ENCODE data around the gene ULK3.

ULK3 gene

DNA sequence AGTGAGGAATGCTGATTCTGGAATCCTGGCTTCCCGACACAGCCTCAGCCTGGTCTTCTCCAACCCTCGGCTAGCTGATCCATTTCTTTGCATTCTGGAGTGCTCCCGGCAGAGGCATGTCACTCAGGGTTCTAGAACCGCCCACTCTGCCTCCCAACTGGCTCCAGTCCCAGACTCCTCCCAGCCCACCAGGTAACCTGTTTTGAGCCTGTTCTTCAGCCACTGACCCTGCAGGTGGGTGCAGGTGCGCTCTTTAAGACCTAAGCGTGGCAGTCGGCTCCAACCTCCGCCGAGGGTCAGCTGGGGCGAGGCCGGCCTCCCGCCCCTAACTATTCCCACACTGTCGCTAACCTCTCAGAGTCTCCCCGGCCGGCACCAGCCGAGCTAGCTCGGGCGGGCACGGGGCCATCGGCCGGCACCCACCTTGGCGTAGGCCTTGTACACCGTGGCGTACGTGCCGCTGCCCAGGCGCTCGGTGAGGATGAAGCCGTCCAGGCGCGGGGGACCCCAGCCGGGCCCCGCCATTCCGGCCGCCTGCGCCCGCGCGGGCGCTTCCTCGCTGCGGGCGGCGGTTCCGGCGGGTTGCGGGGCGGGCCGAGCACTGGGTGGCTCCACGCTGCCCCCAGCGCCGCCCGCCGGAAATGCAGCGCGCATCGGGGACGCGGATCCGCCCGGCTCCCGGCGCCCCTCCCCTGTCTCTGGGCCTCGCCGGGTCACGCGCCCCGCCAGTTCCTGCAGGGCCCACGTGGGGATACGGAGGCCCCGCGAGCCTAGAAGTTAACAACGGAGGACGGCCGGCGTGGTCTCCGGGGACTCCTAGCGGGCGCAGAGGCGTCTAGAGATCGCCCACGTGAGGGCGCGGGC is at the start of gene ULK3:
ULK3 (minus strand) TSS at position 576 of the 864 bp plus-strand sequence; CDS start at position 525, 51 bp downstream.
- no peak for TF ChIP-seq GATA2 (IDR thresholded peaks at IDR 0.05; ENCODE audit: low read depth, low read length)
- no peak for TF ChIP-seq GATA3 (IDR thresholded peaks at IDR 0.05; ENCODE audit: low read depth, low read length)

DNA sequence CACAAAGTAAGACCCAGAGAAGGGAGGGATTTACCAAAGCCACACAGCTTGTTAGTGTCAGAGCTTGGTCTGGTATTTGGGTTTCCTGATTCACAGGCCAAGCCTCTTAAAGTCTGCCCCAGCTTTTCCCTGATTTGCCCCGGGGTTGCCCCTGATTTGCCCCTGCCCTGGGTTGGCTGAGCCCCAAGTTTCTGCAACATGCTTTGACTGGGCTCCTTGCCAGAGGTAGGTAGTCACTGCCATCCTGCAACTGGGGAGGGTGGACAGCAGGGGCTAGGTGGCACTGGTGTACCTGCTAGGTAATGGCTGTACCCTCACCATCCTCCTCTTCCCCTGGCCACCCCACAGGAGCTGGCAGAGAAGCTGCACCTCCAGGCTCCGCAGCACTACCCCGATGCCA is 49.4 kb upstream of the ULK3 start:
- TF ChIP-seq GATA3 (IDR thresholded peaks at IDR 0.05; ENCODE audit: low read depth, low read length) = no peak
- TF ChIP-seq GATA2 (IDR thresholded peaks at IDR 0.05; ENCODE audit: low read depth, low read length) = no peak

- no peak for TF ChIP-seq GATA2 (IDR thresholded peaks at IDR 0.05; ENCODE audit: low read depth, low read length)
- TF ChIP-seq GATA3 (IDR thresholded peaks at IDR 0.05; ENCODE audit: low read depth, low read length) = no peak
Observed at GRCh38 chr15:74891469-74891868, 48.5 kb upstream of the ULK3 start.

DNA sequence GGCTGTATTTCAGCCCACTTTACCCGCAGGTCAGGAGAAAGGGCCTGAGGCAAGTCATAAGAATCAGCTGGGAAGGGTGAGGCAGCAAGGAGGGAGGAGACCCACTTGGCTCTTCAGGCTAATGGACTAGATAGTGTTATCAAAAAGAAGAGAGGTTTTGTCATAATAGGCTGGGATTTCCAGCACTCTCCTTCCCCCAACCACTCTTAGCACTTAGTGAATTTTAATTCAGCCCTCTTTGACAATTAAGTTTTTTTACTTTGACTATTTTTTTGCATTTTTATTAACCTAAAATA is 47.7 kb upstream of the ULK3 start:
- no peak for TF ChIP-seq GATA3 (IDR thresholded peaks at IDR 0.05; ENCODE audit: low read depth, low read length)
- TF ChIP-seq GATA2 (IDR thresholded peaks at IDR 0.05; ENCODE audit: low read depth, low read length) = no peak

- TF ChIP-seq GATA2 (IDR thresholded peaks at IDR 0.05; ENCODE audit: low read depth, low read length) (no peak), GATA3 (IDR thresholded peaks at IDR 0.05; ENCODE audit: low read depth, low read length) (no peak)
Observed at GRCh38 chr15:74889883-74890664, 47.1 kb upstream of the ULK3 start, which contains the start of gene MPI. Gene MPI, plus strand, starts transcription at chr15:74890042. Its CDS starts 32 bp downstream, at chr15:74890074.

DNA sequence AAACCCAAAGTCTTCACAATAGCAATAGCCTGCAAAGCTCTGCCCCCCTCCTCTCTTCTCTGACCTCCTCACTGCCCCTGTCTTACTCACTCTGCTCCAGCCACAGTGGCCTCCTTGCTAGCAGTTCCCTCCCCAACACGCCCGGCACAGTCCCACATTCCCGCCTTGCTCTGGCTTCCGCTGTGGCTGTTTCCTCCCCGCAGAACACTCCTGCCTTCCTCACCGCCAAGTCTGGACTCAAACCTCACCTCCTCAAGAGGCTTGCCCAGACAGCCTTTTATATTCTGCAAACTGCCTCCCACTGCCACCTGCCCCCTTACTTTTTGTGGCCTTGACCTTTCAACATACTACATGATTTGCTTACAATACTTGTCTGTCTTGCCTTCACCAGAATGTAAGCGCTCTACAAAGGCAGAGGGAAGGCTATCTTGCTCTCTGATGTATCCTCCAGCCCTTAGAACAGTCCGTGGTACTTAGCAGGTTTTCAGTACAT is 46.5 kb upstream of the ULK3 start:
- TF ChIP-seq GATA3 (IDR thresholded peaks at IDR 0.05; ENCODE audit: low read depth, low read length) (no peak), GATA2 (IDR thresholded peaks at IDR 0.05; ENCODE audit: low read depth, low read length) (no peak)

DNA sequence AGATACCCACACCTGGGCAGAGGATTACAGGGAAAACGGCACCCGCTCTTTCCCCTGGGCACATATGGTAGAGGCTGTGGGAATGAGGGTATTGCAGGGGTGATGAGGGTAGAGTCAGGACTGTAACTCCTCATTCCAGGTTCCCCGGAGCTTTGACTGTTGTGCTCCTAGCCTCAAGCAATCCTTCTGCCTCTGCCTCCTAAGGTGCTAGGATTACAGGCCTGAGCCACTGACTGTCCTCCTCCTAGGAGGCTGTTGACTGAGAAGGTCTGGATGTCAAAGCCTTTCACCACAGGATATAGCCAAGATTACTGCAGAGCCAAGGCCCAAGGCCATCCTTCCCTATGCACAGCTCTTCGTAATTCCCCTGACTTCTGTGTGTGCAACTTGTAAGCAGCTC is 45.8 kb upstream of the ULK3 start:
- no peak for TF ChIP-seq GATA3 (IDR thresholded peaks at IDR 0.05; ENCODE audit: low read depth, low read length)
- TF ChIP-seq GATA2 (IDR thresholded peaks at IDR 0.05; ENCODE audit: low read depth, low read length) = no peak

- TF ChIP-seq GATA2 (IDR thresholded peaks at IDR 0.05; ENCODE audit: low read depth, low read length) (no peak), GATA3 (IDR thresholded peaks at IDR 0.05; ENCODE audit: low read depth, low read length) (no peak)
Observed at GRCh38 chr15:74885461-74885860, 42.5 kb upstream of the ULK3 start.

GRCh38 chr15:74884428-74885223 is 41.7 kb upstream of the ULK3 start:
- no peak for TF ChIP-seq GATA2 (IDR thresholded peaks at IDR 0.05; ENCODE audit: low read depth, low read length)
- TF ChIP-seq GATA3 (IDR thresholded peaks at IDR 0.05; ENCODE audit: low read depth, low read length) = no peak

- no peak for TF ChIP-seq GATA2 (IDR thresholded peaks at IDR 0.05; ENCODE audit: low read depth, low read length)
Observed at GRCh38 chr15:74882528-74882927, 39.6 kb upstream of the ULK3 start.

- TF ChIP-seq GATA2 (IDR thresholded peaks at IDR 0.05; ENCODE audit: low read depth, low read length) (no peak), GATA3 (IDR thresholded peaks at IDR 0.05; ENCODE audit: low read depth, low read length) (no peak)
Observed at GRCh38 chr15:74878273-74878672, 35.3 kb upstream of the ULK3 start.

- TF ChIP-seq GATA2 (IDR thresholded peaks at IDR 0.05; ENCODE audit: low read depth, low read length) (no peak), GATA3 (IDR thresholded peaks at IDR 0.05; ENCODE audit: low read depth, low read length) (no peak)
Observed at GRCh38 chr15:74873756-74874424, 30.9 kb upstream of the ULK3 start.

DNA sequence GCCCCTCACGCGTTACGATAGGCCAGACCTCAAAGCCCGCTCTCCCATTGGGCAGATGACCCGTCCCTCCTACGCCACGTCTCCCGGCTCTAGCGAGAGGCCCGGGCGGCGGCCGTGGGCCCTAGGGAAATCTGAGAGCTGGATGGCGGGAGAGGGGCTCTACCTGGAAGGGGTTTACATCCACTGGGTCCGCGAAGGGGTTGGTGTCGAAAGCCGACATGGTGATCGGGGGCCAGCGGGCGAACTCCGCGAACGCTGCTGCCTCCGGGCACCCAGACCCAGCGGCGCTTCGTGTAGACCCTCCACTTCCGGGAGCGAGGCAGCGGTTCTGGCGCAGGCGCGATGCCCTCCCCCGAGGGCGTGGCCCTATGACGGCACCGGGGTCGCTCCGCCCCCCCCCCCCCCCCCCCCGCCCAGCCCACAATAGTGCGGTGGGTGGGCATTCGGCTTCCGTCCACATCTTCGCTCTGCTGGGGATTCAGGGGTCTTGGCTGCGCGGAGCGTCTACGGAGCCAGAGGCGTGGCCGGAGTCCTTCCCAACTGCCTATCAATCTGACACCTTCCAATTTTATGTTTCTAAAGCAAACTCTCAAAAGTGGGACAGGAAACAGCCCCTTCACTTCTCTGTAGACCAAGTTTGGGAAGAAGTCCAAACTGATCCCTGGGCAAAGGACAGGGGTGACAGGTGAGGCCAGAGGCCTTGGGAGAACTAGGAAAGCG is 30.2 kb upstream of the ULK3 start, which contains the start of gene SCAMP2:
SCAMP2 (minus strand) TSS at position 330 of the 720 bp plus-strand sequence; CDS start at position 220, 110 bp downstream.
- TF ChIP-seq GATA3 (IDR thresholded peaks at IDR 0.05; ENCODE audit: low read depth, low read length) (no peak), GATA2 (IDR thresholded peaks at IDR 0.05; ENCODE audit: low read depth, low read length) (no peak)

Measured in SH-SY5Y (cell line).